NB4 (cell line): Measurements from ENCODE around the gene NCOA1.

Experiments
- DNase-seq: peaks from one replicate; pipeline ENCODE4 v3.0.0; 2010; ENCODE audit warnings: low read depth
- H3K4me3 ChIP-seq: one replicate; pipeline ENCODE4 v1.5.1; 2011; ENCODE audit warnings: mild to moderate bottlenecking, low read depth, low read length, moderate library complexity
- CTCF ChIP-seq: IDR thresholded peaks from one replicate; pipeline ENCODE4 v1.5.1; 2012; ENCODE audit warnings: low read depth, low read length
- MAX ChIP-seq: IDR thresholded peaks from 2 replicates; pipeline ENCODE4 v1.6.1; 2011; ENCODE audit warnings: low read depth, low read length
- MYC ChIP-seq: IDR thresholded peaks from 2 replicates; pipeline ENCODE4 v1.6.1; 2011; ENCODE audit warnings: low read depth, low read length
- POLR2A ChIP-seq: IDR thresholded peaks from 2 replicates; pipeline ENCODE4 v1.6.1; 2011; ENCODE audit warnings: mild to moderate bottlenecking; ENCODE audit not compliant: insufficient read length; ENCODE audit errors: extremely low read depth

NCOA1 gene

GRCh38 chr2:24771764-24772586 lies 280.9 kb downstream of the NCOA1 start:
- TF ChIP-seq POLR2A (no peak), CTCF (no peak), MYC (no peak), MAX (no peak)
- no peak for DNase-seq
- H3K4me3 ChIP-seq, result no peak overlapping the region

- no peak overlapping the region for H3K4me3 ChIP-seq
- no peak for TF ChIP-seq MYC
- TF ChIP-seq MAX, result no peak
- TF ChIP-seq CTCF, result no peak
- no peak for TF ChIP-seq POLR2A
- DNase-seq, result no peak
Measured at GRCh38 chr2:24774373-24774772, 283.3 kb downstream of the NCOA1 start.

- DNase-seq, result no peak
- H3K4me3 ChIP-seq, result no peak overlapping the region
- no peak for TF ChIP-seq CTCF
- TF ChIP-seq MYC, result no peak
- TF ChIP-seq POLR2A, result no peak
- TF ChIP-seq MAX, result no peak
Measured at GRCh38 chr2:24779116-24779515, 288.1 kb downstream of the NCOA1 start.

GRCh38 chr2:24783641-24784040 lies 292.6 kb downstream of the NCOA1 start:
- TF ChIP-seq MYC (no peak), CTCF (no peak), POLR2A (no peak), MAX (no peak)
- DNase-seq, result no peak
- no peak overlapping the region for H3K4me3 ChIP-seq

GRCh38 chr2:24785671-24786321 lies 294.7 kb downstream of the NCOA1 start:
- no peak for TF ChIP-seq CTCF
- peak; percentile 10; the same call in 1 of the 2 replicates for TF ChIP-seq MYC
- DNase-seq, result peak; percentile 64
- H3K4me3 ChIP-seq, result no peak overlapping the region
